Measurements from ENCODE around the gene SLC37A4.

DNA sequence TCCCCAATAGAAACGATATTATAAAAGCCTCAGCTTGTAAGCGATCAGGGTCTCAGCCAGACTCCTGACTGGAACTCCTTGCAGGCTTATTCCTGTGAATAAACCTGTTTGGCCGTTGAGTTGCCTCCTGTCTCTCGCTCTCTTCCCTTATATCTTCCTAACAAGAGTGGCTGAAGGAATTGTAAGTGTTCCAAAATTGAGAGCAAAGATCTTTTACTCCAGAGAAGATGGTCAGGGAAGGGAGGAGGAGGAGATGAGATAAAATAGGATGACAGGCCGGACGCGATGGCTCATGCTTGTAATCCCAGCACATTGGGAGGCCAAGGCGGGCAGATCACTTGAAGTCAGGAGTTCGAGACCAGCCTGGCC is 1.2 kb upstream of the SLC37A4 start:
- TF ChIP-seq, protein P1, sequence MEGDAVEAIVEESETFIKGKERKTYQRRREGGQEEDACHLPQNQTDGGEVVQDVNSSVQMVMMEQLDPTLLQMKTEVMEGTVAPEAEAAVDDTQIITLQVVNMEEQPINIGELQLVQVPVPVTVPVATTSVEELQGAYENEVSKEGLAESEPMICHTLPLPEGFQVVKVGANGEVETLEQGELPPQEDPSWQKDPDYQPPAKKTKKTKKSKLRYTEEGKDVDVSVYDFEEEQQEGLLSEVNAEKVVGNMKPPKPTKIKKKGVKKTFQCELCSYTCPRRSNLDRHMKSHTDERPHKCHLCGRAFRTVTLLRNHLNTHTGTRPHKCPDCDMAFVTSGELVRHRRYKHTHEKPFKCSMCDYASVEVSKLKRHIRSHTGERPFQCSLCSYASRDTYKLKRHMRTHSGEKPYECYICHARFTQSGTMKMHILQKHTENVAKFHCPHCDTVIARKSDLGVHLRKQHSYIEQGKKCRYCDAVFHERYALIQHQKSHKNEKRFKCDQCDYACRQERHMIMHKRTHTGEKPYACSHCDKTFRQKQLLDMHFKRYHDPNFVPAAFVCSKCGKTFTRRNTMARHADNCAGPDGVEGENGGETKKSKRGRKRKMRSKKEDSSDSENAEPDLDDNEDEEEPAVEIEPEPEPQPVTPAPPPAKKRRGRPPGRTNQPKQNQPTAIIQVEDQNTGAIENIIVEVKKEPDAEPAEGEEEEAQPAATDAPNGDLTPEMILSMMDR (conservative IDR thresholded peaks at IDR 0.05; ENCODE audit: low read length) = no peak
- no peak for TF ChIP-seq EZH2phosphoT487 (IDR thresholded peaks at IDR 0.05; ENCODE audit: borderline replicate concordance, low read depth, low read length)
